Neural progenitor cell (in vitro differentiated cells): Measurements from ENCODE around the gene AK2. TPM values are rescaled to one million over a fixed set of nuclear protein-coding genes. Genes with fewer than 3 reads are reported as not detected.

ENCODE experiments used
- DNase-seq: peaks from one replicate; pipeline ENCODE4 v3.0.0-alpha.2; 2016; ENCODE audit warnings: low spot score
- H2AFZ ChIP-seq: fragments of 200-600 bp; sonication (generic); replicated peaks from 2 replicates; pipeline ENCODE4 v1.6.1; 2016; ENCODE audit warnings: antibody characterized with exemption
- H3F3A ChIP-seq: fragments of 200-600 bp; sonication (generic); 2 replicates; pipeline ENCODE4 v1.6.1; 2016; ENCODE audit warnings: antibody characterized with exemption, low read depth
- H3K27ac ChIP-seq: fragments of 200-600 bp; sonication (generic); 2 replicates; pipeline ENCODE4 v1.5.1; 2016; ENCODE audit warnings: mild to moderate bottlenecking
- H3K27me3 ChIP-seq: fragments of 200-600 bp; sonication (generic); 2 replicates; pipeline ENCODE4 v1.6.1; 2016; ENCODE audit warnings: mild to moderate bottlenecking, moderate library complexity
- H3K36me3 ChIP-seq: fragments of 200-600 bp; sonication (generic); 2 replicates; pipeline ENCODE4 v1.5.1; 2016
- H3K4me1 ChIP-seq: fragments of 200-600 bp; sonication (generic); 2 replicates; pipeline ENCODE4 v1.6.1; 2016; ENCODE audit warnings: mixed run types
- H3K4me2 ChIP-seq: fragments of 200-600 bp; sonication (generic); 2 replicates; pipeline ENCODE4 v1.6.1; 2016
- H3K4me3 ChIP-seq: fragments of 200-600 bp; sonication (generic); 2 replicates; pipeline ENCODE4 v1.5.1; 2016
- H3K79me2 ChIP-seq: fragments of 200-600 bp; sonication (generic); 2 replicates; pipeline ENCODE4 v1.6.1; 2016; ENCODE audit warnings: low read depth
- H3K9ac ChIP-seq: fragments of 200-600 bp; sonication (generic); 2 replicates; pipeline ENCODE4 v1.6.1; 2016
- H3K9me3 ChIP-seq: fragments of 200-600 bp; sonication (generic); 2 replicates; pipeline ENCODE4 v1.5.1; 2016; ENCODE audit warnings: low read depth
- H4K20me1 ChIP-seq: fragments of 200-600 bp; sonication (generic); 2 replicates; pipeline ENCODE4 v1.6.1; 2016; ENCODE audit warnings: low read depth
- H3K27ac Mint-ChIP-seq: 3 replicates; pipeline ENCODE4 v1.8.0; 2021; ENCODE audit warnings: mixed read lengths
- H3K27me3 Mint-ChIP-seq: 2 replicates; pipeline ENCODE4 v1.8.0; 2022; ENCODE audit warnings: low read depth, mild to moderate bottlenecking, inconsistent platforms, moderate library complexity, mixed read lengths; ENCODE audit not compliant: insufficient read depth
- H3K36me3 Mint-ChIP-seq: 3 replicates; pipeline ENCODE4 v1.8.0; 2021; ENCODE audit warnings: mixed read lengths
- H3K4me1 Mint-ChIP-seq: 3 replicates; pipeline ENCODE4 v1.8.0; 2021; ENCODE audit warnings: mixed read lengths
- H3K4me3 Mint-ChIP-seq: 3 replicates; pipeline ENCODE4 v1.8.0; 2021; ENCODE audit warnings: mild to moderate bottlenecking, moderate library complexity, mixed read lengths
- H3K9me3 Mint-ChIP-seq: 3 replicates; pipeline ENCODE4 v1.8.0; 2020; ENCODE audit warnings: mixed read lengths
- CTCF ChIP-seq: fragments of 200-600 bp; sonication (generic); IDR thresholded peaks from 2 replicates; pipeline ENCODE4 v1.5.1; 2017; ENCODE audit warnings: antibody characterized with exemption, mild to moderate bottlenecking
- EZH2 ChIP-seq: fragments of 200-600 bp; sonication (generic); IDR thresholded peaks from 2 replicates; pipeline ENCODE4 v1.6.1; 2017; ENCODE audit warnings: antibody characterized with exemption, mild to moderate bottlenecking, moderate library complexity
- EZH2phosphoT487 ChIP-seq: fragments of 200-600 bp; sonication (generic); IDR thresholded peaks from 2 replicates; pipeline ENCODE4 v1.6.1; 2017; ENCODE audit warnings: antibody characterized with exemption
- total RNA-seq: library from RNA; depleted of rRNA; stranded (reverse); fragments of >200 nt; gene quantifications from 2 replicates; pipeline ENCODE4 v1.2.3, GENCODE V29; 2015; ENCODE audit warnings: low replicate concordance

AK2 gene
- total RNA-seq: 85.5 and 128 TPM in 2 replicates

- Histone ChIP-seq H3K27ac (no peak within 1 kb of the TSS), H2AFZ (peak within 1 kb of the TSS; percentile 54), H4K20me1 (peaks cover 19% of the 10 kb centered on the region), H3K79me2 (peaks cover 48% of the 10 kb centered on the region), H3K4me2 (peak within 1 kb of the TSS; percentile 95), H3K27me3 (peaks cover 7% of the 10 kb centered on the region), H3K4me3 (peak within 1 kb of the TSS; percentile 69), H3K36me3 (no peaks in the 10 kb centered on the region), H3K9me3 (no peaks in the 10 kb centered on the region), H3K9ac (no peak within 1 kb of the TSS), H3F3A (no peaks in the 10 kb centered on the region), H3K4me1 (peaks cover 5% of the 10 kb centered on the region)
- Mint-ChIP-seq H3K4me1 (peaks cover 20% of the 10 kb centered on the region), H3K4me3 (peak within 1 kb of the TSS; percentile 95), H3K27me3 (peaks cover 3% of the 10 kb centered on the region), H3K36me3 (peaks cover 2% of the 10 kb centered on the region), H3K27ac (no peak within 1 kb of the TSS), H3K9me3 (no peaks in the 10 kb centered on the region)
- peak; percentile 93 for DNase-seq
- TF ChIP-seq CTCF (no peak), EZH2 (no peak), EZH2phosphoT487 (no peak)
These were observed at the start of gene AK2 for GRCh38 chr1:33036526-33037503. TSS of gene AK2 (minus strand) at chr1:33036883. CDS start at chr1:33036828, 55 bp downstream.

GRCh38 chr1:33086384-33086850 lies 49.7 kb upstream of the AK2 start:
- Histone ChIP-seq H3K36me3 (no peaks in the 10 kb centered on the region), H3F3A (peaks cover 14% of the 10 kb centered on the region), H2AFZ (no peak overlapping the region), H3K27ac (no peak overlapping the region), H3K4me2 (no peak overlapping the region), H3K9ac (no peak overlapping the region), H3K79me2 (no peaks in the 10 kb centered on the region), H3K27me3 (peaks cover 49% of the 10 kb centered on the region), H3K4me3 (no peak overlapping the region), H3K9me3 (no peaks in the 10 kb centered on the region), H3K4me1 (peaks cover 9% of the 10 kb centered on the region), H4K20me1 (no peaks in the 10 kb centered on the region)
- Mint-ChIP-seq H3K27me3 (peaks cover 8% of the 10 kb centered on the region), H3K9me3 (no peaks in the 10 kb centered on the region), H3K36me3 (no peaks in the 10 kb centered on the region), H3K4me3 (no peak overlapping the region), H3K4me1 (peaks cover 18% of the 10 kb centered on the region), H3K27ac (no peak overlapping the region)
- TF ChIP-seq EZH2phosphoT487 (no peak), CTCF (peak; percentile 81)
- peak; percentile 91 for DNase-seq

GRCh38 chr1:33085332-33085731 lies 48.6 kb upstream of the AK2 start:
- no peaks in the 10 kb centered on the region for H3K9me3 ChIP-seq
- H3K36me3 ChIP-seq: no peaks in the 10 kb centered on the region
- peaks cover 53% of the 10 kb centered on the region for H3K27me3 ChIP-seq
- Mint-ChIP-seq H3K27me3 (peaks cover 8% of the 10 kb centered on the region), H3K27ac (no peak overlapping the region), H3K4me1 (peaks cover 20% of the 10 kb centered on the region), H3K9me3 (no peaks in the 10 kb centered on the region), H3K4me3 (no peak overlapping the region), H3K36me3 (no peaks in the 10 kb centered on the region)
- H3K4me3 ChIP-seq: no peak overlapping the region
- H3K27ac ChIP-seq: no peak overlapping the region
- no peak for DNase-seq
- peaks cover 14% of the 10 kb centered on the region for H3F3A ChIP-seq
- no peaks in the 10 kb centered on the region for H3K79me2 ChIP-seq
- TF ChIP-seq CTCF: no peak
- TF ChIP-seq EZH2phosphoT487: no peak
- no peak for TF ChIP-seq EZH2
- H2AFZ ChIP-seq: no peak overlapping the region
- no peaks in the 10 kb centered on the region for H4K20me1 ChIP-seq
- H3K4me2 ChIP-seq: no peak overlapping the region
- H3K9ac ChIP-seq: no peak overlapping the region
- peaks cover 11% of the 10 kb centered on the region for H3K4me1 ChIP-seq
